Measurements from ENCODE around the gene PSMB1.
"Not testable (repeated sequence)": the region's sequence is repeated elsewhere in the genome, so short reads cannot be mapped to it uniquely, and the experiment has no call there.

The PSMB1 gene

GRCh38 chr6:170533792-170534191, 19.3 kb downstream of the PSMB1 start:
- no peak for DNase-seq

- no peak for DNase-seq
Observed at GRCh38 chr6:170532867-170533488, 20.1 kb downstream of the PSMB1 start.

- DNase-seq, result peak; percentile 76
Observed at GRCh38 chr6:170529839-170530469, 23.2 kb downstream of the PSMB1 start.

- not testable (repeated sequence) for DNase-seq
Observed at GRCh38 chr6:170527995-170528394, 25.1 kb downstream of the PSMB1 start.

GRCh38 chr6:170525795-170526194, 27.3 kb downstream of the PSMB1 start:
- no peak for DNase-seq

- DNase-seq, result peak; percentile 7
Observed at GRCh38 chr6:170524172-170524502, 29.0 kb downstream of the PSMB1 start.

- peak; percentile 10 for DNase-seq
Observed at GRCh38 chr6:170523256-170524171, 29.6 kb downstream of the PSMB1 start.

- no peak for DNase-seq
Observed at GRCh38 chr6:170522565-170523183, 30.4 kb downstream of the PSMB1 start.

- peak; percentile 70 for DNase-seq
Observed at GRCh38 chr6:170516783-170517616, 36.1 kb downstream of the PSMB1 start.

GRCh38 chr6:170514908-170515307, 38.2 kb downstream of the PSMB1 start:
- DNase-seq, result no peak

GRCh38 chr6:170512249-170512648, 40.9 kb downstream of the PSMB1 start:
- no peak for DNase-seq

- no peak for DNase-seq
Observed at GRCh38 chr6:170510631-170511030, 42.5 kb downstream of the PSMB1 start.

- no peak for DNase-seq
Observed at GRCh38 chr6:170509723-170510018, 43.4 kb downstream of the PSMB1 start.

- not testable (repeated sequence) for DNase-seq
Observed at GRCh38 chr6:170508892-170509722, 44.0 kb downstream of the PSMB1 start.

GRCh38 chr6:170508275-170508674, 44.8 kb downstream of the PSMB1 start:
- not testable (repeated sequence) for DNase-seq

- not testable (repeated sequence) for DNase-seq
Observed at GRCh38 chr6:170507728-170508127, 45.4 kb downstream of the PSMB1 start.

GRCh38 chr6:170506446-170506845, 46.7 kb downstream of the PSMB1 start:
- DNase-seq, result no peak

GRCh38 chr6:170505306-170505705, 47.8 kb downstream of the PSMB1 start:
- no peak for DNase-seq

GRCh38 chr6:170504479-170504878, 48.6 kb downstream of the PSMB1 start:
- no peak for DNase-seq

GRCh38 chr6:170503414-170503761, 49.7 kb downstream of the PSMB1 start:
- no peak for DNase-seq

- DNase-seq, result not testable (repeated sequence)
Observed at GRCh38 chr6:170502733-170503413, 50.2 kb downstream of the PSMB1 start.

All from hematopoietic multipotent progenitor cell treated with erythropoietin and hydrocortisone succinate and interleukin-3 and kit ligand, for 8 days (in vitro differentiated cells).